Right lobe of liver (tissue), 4 donors: ENCODE data around the gene SHOC1.

Source experiments
- POLR2A ChIP-seq: fragments of 450-650 bp; IDR thresholded peaks from one replicate; pipeline ENCODE4 v1.6.1; 2017; ENCODE audit warnings: antibody characterized with exemption, mild to moderate bottlenecking
- TF ChIP-seq, protein P1 (sequence below), 4 donors: fragments of 200-600 bp in 3 of 4; fragments of 450-650 bp in 1 of 4; IDR thresholded peaks; one replicate each; pipeline versions ENCODE4 v1.5.1 to v1.8.0; 2016 to 2022; ENCODE audit warnings: antibody characterized with exemption in 4 of 4, mild to moderate bottlenecking in 2 of 4
- donor health status: DM: no; HTN: no; CAD: no.
- donor health status: DM: no; HTN: no; CAD: no.
- donor health status: DM: no; HTN: yes; CAD: no.

DNA sequence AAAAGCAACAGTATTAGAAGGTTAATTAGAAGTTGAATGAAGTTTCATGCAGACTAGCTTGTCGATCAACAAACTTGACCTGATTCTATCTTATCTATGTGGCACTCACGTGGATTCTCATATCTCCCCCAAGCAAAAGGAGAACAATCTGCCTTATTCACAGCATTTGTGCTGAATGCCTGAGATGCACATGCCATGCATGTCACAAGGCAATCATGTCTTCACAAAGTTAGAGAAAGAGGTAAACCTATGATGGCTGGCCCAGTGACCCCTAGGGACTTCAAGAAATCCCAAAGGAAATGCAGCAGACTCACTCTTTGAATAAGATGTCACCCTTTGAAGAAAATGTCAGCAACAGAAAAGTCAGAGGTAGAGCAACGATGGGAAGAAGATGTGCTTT lies 17.6 kb upstream of the SHOC1 start:
- TF ChIP-seq POLR2A = no peak
- TF ChIP-seq, protein P1, sequence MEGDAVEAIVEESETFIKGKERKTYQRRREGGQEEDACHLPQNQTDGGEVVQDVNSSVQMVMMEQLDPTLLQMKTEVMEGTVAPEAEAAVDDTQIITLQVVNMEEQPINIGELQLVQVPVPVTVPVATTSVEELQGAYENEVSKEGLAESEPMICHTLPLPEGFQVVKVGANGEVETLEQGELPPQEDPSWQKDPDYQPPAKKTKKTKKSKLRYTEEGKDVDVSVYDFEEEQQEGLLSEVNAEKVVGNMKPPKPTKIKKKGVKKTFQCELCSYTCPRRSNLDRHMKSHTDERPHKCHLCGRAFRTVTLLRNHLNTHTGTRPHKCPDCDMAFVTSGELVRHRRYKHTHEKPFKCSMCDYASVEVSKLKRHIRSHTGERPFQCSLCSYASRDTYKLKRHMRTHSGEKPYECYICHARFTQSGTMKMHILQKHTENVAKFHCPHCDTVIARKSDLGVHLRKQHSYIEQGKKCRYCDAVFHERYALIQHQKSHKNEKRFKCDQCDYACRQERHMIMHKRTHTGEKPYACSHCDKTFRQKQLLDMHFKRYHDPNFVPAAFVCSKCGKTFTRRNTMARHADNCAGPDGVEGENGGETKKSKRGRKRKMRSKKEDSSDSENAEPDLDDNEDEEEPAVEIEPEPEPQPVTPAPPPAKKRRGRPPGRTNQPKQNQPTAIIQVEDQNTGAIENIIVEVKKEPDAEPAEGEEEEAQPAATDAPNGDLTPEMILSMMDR (IDR thresholded peaks at IDR 0.05) = no peak
